HL-60 (cell line): Measurements from ENCODE around the gene ZNF805.

Experiments
- SPI1 ChIP-seq: IDR thresholded peaks from 2 replicates; pipeline ENCODE4 v1.6.1; 2012; ENCODE audit warnings: low read depth, mild to moderate bottlenecking, borderline replicate concordance
- TF ChIP-seq, protein P1 (sequence below): IDR thresholded peaks from one replicate; pipeline ENCODE4 v1.5.1; 2011; ENCODE audit warnings: low read length, control low read depth, inconsistent platforms; ENCODE audit not compliant: insufficient read depth

DNA sequence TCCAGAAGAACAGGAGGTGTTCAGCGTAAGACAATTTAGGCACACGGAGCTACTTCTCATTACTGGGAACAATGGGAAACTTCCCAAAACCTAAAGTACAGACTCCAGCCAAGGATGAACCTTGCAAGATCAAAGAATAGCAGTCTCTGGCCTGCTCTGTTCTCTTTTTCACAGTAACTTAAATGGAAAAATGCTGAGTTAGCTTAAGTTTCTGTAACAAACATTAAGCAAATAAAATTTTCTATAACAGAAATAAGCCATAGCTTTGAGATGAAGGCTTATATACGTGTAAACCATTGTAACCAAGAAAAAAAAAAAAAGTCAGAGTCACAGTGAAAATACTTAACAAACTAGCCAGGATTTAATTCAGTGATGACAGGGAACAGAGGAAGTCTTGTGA is 21.6 kb downstream of the ZNF805 start:
- no peak for TF ChIP-seq SPI1
- TF ChIP-seq, protein P1, sequence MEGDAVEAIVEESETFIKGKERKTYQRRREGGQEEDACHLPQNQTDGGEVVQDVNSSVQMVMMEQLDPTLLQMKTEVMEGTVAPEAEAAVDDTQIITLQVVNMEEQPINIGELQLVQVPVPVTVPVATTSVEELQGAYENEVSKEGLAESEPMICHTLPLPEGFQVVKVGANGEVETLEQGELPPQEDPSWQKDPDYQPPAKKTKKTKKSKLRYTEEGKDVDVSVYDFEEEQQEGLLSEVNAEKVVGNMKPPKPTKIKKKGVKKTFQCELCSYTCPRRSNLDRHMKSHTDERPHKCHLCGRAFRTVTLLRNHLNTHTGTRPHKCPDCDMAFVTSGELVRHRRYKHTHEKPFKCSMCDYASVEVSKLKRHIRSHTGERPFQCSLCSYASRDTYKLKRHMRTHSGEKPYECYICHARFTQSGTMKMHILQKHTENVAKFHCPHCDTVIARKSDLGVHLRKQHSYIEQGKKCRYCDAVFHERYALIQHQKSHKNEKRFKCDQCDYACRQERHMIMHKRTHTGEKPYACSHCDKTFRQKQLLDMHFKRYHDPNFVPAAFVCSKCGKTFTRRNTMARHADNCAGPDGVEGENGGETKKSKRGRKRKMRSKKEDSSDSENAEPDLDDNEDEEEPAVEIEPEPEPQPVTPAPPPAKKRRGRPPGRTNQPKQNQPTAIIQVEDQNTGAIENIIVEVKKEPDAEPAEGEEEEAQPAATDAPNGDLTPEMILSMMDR, result no peak
